Common myeloid progenitor, CD34-positive (primary cell): ENCODE measurements around the gene IGF2BP3.

ENCODE experiments used
- CTCF ChIA-PET: fragments of 350-600 bp; sonication (Branson Sonifier 250); formaldehyde crosslinking; loops from one replicate; lab custom pipeline; 2021; ENCODE audit warnings: antibody characterized with exemption; lab: Charles Lee
- POLR2A ChIA-PET: fragments of 350-600 bp; sonication (Branson Sonifier 250); formaldehyde crosslinking; loops from one replicate; lab custom pipeline; 2021; ENCODE audit warnings: antibody characterized with exemption; lab: Charles Lee
- DNase-seq, 3 donors: peaks; one replicate each; pipeline versions ENCODE4 v3.0.0 to v3.0.0-alpha.2; 2013
- H3K27ac ChIP-seq, 2 experiments: 1 replicate in 1 of 2; 2 replicates in 1 of 2; pipeline ENCODE4 v1.7.0; 2013; ENCODE audit warnings: inconsistent platforms in 2 of 2, low read length in 2 of 2, mild to moderate bottlenecking in 2 of 2, low read depth in 1 of 2, moderate library complexity in 1 of 2; ENCODE audit not compliant: severe bottlenecking in 2 of 2, insufficient read depth in 1 of 2, poor library complexity in 1 of 2
- H3K27me3 ChIP-seq, 5 experiments: replicated peaks in 2 of 5; 1 replicate in 3 of 5; 2 replicates in 2 of 5; pipeline versions ENCODE4 v1.6.1 to v1.7.0; 2013; ENCODE audit warnings: low read length in 4 of 5, mild to moderate bottlenecking in 2 of 5, moderate library complexity in 2 of 5, inconsistent platforms in 1 of 5; ENCODE audit not compliant: insufficient read depth in 5 of 5, control insufficient read depth in 4 of 5
- H3K36me3 ChIP-seq, 4 experiments: 1 replicate in 2 of 4; 2 replicates in 2 of 4; pipeline versions ENCODE4 v1.6.1 to v1.7.0; 2013; ENCODE audit warnings: low read length in 3 of 4, control low read depth in 1 of 4, mild to moderate bottlenecking in 1 of 4; ENCODE audit not compliant: control insufficient read depth in 4 of 4, insufficient read depth in 4 of 4
- H3K4me1 ChIP-seq, 4 experiments: 1 replicate in 3 of 4; 2 replicates in 1 of 4; pipeline versions ENCODE4 v1.6.1 to v1.7.1; 2013; ENCODE audit warnings: low read length in 3 of 4, mild to moderate bottlenecking in 3 of 4, control low read depth in 1 of 4, inconsistent platforms in 1 of 4, moderate library complexity in 1 of 4; ENCODE audit not compliant: control insufficient read depth in 4 of 4, insufficient read depth in 4 of 4; ENCODE audit errors: control extremely low read depth in 1 of 4
- H3K4me3 ChIP-seq, 7 experiments: 1 replicate in 4 of 7; 2 replicates in 3 of 7; pipeline versions ENCODE4 v1.5.1 to v1.7.0; 2013; ENCODE audit warnings: mild to moderate bottlenecking in 7 of 7, low read length in 6 of 7, moderate library complexity in 6 of 7, inconsistent platforms in 2 of 7, low read depth in 2 of 7, control low read depth in 1 of 7; ENCODE audit not compliant: insufficient read depth in 4 of 7, control insufficient read depth in 1 of 7; ENCODE audit errors: extremely low read depth in 1 of 7
- H3K9me3 ChIP-seq, 5 experiments: 1 replicate in 4 of 5; 2 replicates in 1 of 5; pipeline versions ENCODE4 v1.6.1 to v1.7.1; 2013; ENCODE audit warnings: low read length in 4 of 5, mild to moderate bottlenecking in 2 of 5, inconsistent platforms in 1 of 5, low read depth in 1 of 5, moderate library complexity in 1 of 5; ENCODE audit not compliant: control insufficient read depth in 4 of 5, insufficient read depth in 2 of 5; ENCODE audit errors: control extremely low read depth in 1 of 5
- WGBS: methylation state at CpG from one replicate; pipeline ENCODE4 v1.1.5; 2013; ENCODE audit not compliant: insufficient coverage; 5-methylcytosine and 5-hydroxymethylcytosine counted together

IGF2BP3 gene

GRCh38 chr7:23291957-23292560, 178.2 kb downstream of the IGF2BP3 start:
- DNase-seq = no peak
- no peak overlapping the region for H3K27ac ChIP-seq
- H3K4me1 ChIP-seq = peaks cover 0 to 18% (median 0%) of the 10 kb centered on the region in 4 experiments
- POLR2A ChIA-PET = no interaction called here
- no peaks in the 10 kb centered on the region for H3K36me3 ChIP-seq
- H3K4me3 ChIP-seq = no peak overlapping the region
- H3K27me3 ChIP-seq = no peaks in the 10 kb centered on the region
- CTCF ChIA-PET = interaction anchor here (1.7 kb wide), 1 partner anchor 14 kb away, joined by 6 read pairs; no protein-coding TSS in a partner anchor
- no peaks in the 10 kb centered on the region for H3K9me3 ChIP-seq
- 93% methylated on average over 2 of the region's 3 CpGs for WGBS

- Histone ChIP-seq H3K4me3 (no peak overlapping the region), H3K9me3 (no peaks in the 10 kb centered on the region), H3K27me3 (no peaks in the 10 kb centered on the region), H3K36me3 (no peaks in the 10 kb centered on the region), H3K27ac (no peak overlapping the region), H3K4me1 (peaks cover 0 to 18% (median 0%) of the 10 kb centered on the region in 4 experiments)
- 98% methylated on average over 7 of the region's 9 CpGs for WGBS
- no peak for DNase-seq
- ChIA-PET CTCF (interaction anchor here (1.1 kb wide), 1 partner anchor 13 kb away, joined by 4 read pairs; no protein-coding TSS in a partner anchor), POLR2A (no interaction called here)
Observed at GRCh38 chr7:23290993-23291392, 179.3 kb downstream of the IGF2BP3 start.

GRCh38 chr7:23287612-23288011, 182.7 kb downstream of the IGF2BP3 start:
- H3K4me1 ChIP-seq = peaks cover 0 to 10% (median 0%) of the 10 kb centered on the region in 4 experiments
- CTCF ChIA-PET = interaction anchor here (1.4 kb wide), 1 partner anchor 176 kb away, joined by 3 read pairs; no protein-coding TSS in a partner anchor
- H3K36me3 ChIP-seq = no peaks in the 10 kb centered on the region
- no peaks in the 10 kb centered on the region for H3K9me3 ChIP-seq
- no peaks in the 10 kb centered on the region for H3K27me3 ChIP-seq
- no peak for DNase-seq
- H3K27ac ChIP-seq = no peak overlapping the region
- WGBS = 92% methylated on average over 5 of the region's 5 CpGs
- H3K4me3 ChIP-seq = no peak overlapping the region
- POLR2A ChIA-PET = no interaction called here

GRCh38 chr7:23285657-23286646, 184.3 kb downstream of the IGF2BP3 start:
- WGBS = 98% methylated on average over 13 of the region's 18 CpGs
- POLR2A ChIA-PET = no interaction called here
- no peaks in the 10 kb centered on the region for H3K27me3 ChIP-seq

GRCh38 chr7:23284871-23285270, 185.4 kb downstream of the IGF2BP3 start:
- Histone ChIP-seq H3K4me3 (no peak overlapping the region), H3K36me3 (no peaks in the 10 kb centered on the region), H3K27ac (no peak overlapping the region), H3K9me3 (no peaks in the 10 kb centered on the region), H3K4me1 (peaks cover 0 to 10% (median 0%) of the 10 kb centered on the region in 4 experiments), H3K27me3 (no peaks in the 10 kb centered on the region)
- POLR2A ChIA-PET = no interaction called here
- WGBS = 100% methylated on average over 2 of the region's 2 CpGs
- CTCF ChIA-PET = interaction anchor here (1.2 to 2.0 kb wide), 3 partner anchors 11 to 34 kb away, joined by 4 to 11 read pairs (median 4); no protein-coding TSS in a partner anchor
- no peak for DNase-seq

More at GRCh38 chr7:23285657-23286646, 184.3 kb downstream of the IGF2BP3 start:
- no peak for DNase-seq
- Histone ChIP-seq H3K4me1 (peaks cover 0 to 10% (median 0%) of the 10 kb centered on the region in 4 experiments), H3K27ac (no peak overlapping the region), H3K4me3 (no peak overlapping the region), H3K9me3 (no peaks in the 10 kb centered on the region), H3K36me3 (no peaks in the 10 kb centered on the region)
- CTCF ChIA-PET = interaction anchor here (1.2 to 1.4 kb wide), 2 partner anchors 9 to 177 kb away, joined by 3 read pairs; no protein-coding TSS in a partner anchor

- 100% methylated on average over 2 of the region's 4 CpGs for WGBS
- Histone ChIP-seq H3K36me3 (no peaks in the 10 kb centered on the region), H3K27me3 (no peaks in the 10 kb centered on the region), H3K9me3 (no peaks in the 10 kb centered on the region), H3K4me3 (no peak overlapping the region), H3K4me1 (peaks cover 0 to 10% (median 0%) of the 10 kb centered on the region in 4 experiments), H3K27ac (no peak overlapping the region)
- no peak for DNase-seq
- ChIA-PET CTCF (interaction anchor here (0.8 to 2.0 kb wide), 3 partner anchors 10 to 75 kb away, joined by 3 to 11 read pairs (median 4); no protein-coding TSS in a partner anchor), POLR2A (no interaction called here)
Observed at GRCh38 chr7:23283086-23283485, 187.2 kb downstream of the IGF2BP3 start.
